Thyroid gland (tissue), 4 donors: Measurements from ENCODE around the gene BARX1.

Experiments used
- POLR2A ChIP-seq, 2 donors: fragments of 450-650 bp; IDR thresholded peaks; one replicate each; pipeline ENCODE4 v1.6.1; 2017; ENCODE audit warnings: antibody characterized with exemption in 2 of 2, mild to moderate bottlenecking in 2 of 2, moderate library complexity in 1 of 2
- TF ChIP-seq, protein P1 (sequence below), 6 experiments: fragments of 200-600 bp in 3 of 6; fragments of 450-650 bp in 3 of 6; sonication (generic) in 3 of 6; IDR thresholded peaks; one replicate each; pipeline ENCODE4 v1.5.1; 2016 to 2019; ENCODE audit warnings: antibody characterized with exemption in 6 of 6, mild to moderate bottlenecking in 2 of 6, inconsistent platforms in 1 of 6, moderate library complexity in 1 of 6

DNA sequence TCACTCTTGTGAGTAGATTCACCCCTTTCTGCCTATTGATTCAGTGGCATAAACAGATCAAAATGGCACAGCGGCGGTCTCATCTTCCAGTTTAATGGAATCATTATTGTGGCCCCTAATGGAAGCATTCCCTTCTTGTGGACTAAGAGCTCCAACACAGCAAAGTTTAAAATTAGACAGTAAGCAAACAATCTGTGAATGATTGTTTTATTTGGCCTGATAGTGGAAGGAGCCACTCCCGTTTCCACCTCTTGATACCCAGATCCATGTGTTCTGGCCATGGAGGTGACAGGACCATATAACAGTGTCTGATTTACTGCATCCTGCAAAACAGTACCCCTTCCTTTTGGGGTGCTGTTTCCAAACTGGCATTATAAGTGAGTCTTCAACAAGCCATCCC lies 41.2 kb upstream of the BARX1 start:
- TF ChIP-seq, protein P1, sequence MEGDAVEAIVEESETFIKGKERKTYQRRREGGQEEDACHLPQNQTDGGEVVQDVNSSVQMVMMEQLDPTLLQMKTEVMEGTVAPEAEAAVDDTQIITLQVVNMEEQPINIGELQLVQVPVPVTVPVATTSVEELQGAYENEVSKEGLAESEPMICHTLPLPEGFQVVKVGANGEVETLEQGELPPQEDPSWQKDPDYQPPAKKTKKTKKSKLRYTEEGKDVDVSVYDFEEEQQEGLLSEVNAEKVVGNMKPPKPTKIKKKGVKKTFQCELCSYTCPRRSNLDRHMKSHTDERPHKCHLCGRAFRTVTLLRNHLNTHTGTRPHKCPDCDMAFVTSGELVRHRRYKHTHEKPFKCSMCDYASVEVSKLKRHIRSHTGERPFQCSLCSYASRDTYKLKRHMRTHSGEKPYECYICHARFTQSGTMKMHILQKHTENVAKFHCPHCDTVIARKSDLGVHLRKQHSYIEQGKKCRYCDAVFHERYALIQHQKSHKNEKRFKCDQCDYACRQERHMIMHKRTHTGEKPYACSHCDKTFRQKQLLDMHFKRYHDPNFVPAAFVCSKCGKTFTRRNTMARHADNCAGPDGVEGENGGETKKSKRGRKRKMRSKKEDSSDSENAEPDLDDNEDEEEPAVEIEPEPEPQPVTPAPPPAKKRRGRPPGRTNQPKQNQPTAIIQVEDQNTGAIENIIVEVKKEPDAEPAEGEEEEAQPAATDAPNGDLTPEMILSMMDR (IDR thresholded peaks at IDR 0.05): no peak
- no peak for TF ChIP-seq POLR2A (IDR thresholded peaks at IDR 0.05)
